ENCODE measurements around the gene TMEM229B.

TMEM229B gene

GRCh38 chr14:67505254-67505653 is 16.7 kb upstream of the TMEM229B start:
- H3K4me3 Mint-ChIP-seq = no peak overlapping the region
- H3K27ac Mint-ChIP-seq = no peak overlapping the region
- H3K36me3 Mint-ChIP-seq (ENCODE audit: low read depth) = no peaks in the 10 kb centered on the region
- H3K4me1 Mint-ChIP-seq (ENCODE audit: low read depth) = no peaks in the 10 kb centered on the region
- no peaks in the 10 kb centered on the region for H3K27me3 Mint-ChIP-seq
- H3K9me3 Mint-ChIP-seq = no peaks in the 10 kb centered on the region

- Mint-ChIP-seq H3K9me3 (no peaks in the 10 kb centered on the region), H3K27me3 (no peaks in the 10 kb centered on the region), H3K27ac (no peak overlapping the region), H3K36me3 (ENCODE audit: low read depth) (no peaks in the 10 kb centered on the region), H3K4me3 (no peak overlapping the region), H3K4me1 (ENCODE audit: low read depth) (peaks cover 2% of the 10 kb centered on the region)
Observed at GRCh38 chr14:67503331-67503730, 14.8 kb upstream of the TMEM229B start.

GRCh38 chr14:67502867-67503266 is 14.3 kb upstream of the TMEM229B start:
- H3K27me3 Mint-ChIP-seq = no peaks in the 10 kb centered on the region
- H3K4me1 Mint-ChIP-seq (ENCODE audit: low read depth) = peaks cover 7% of the 10 kb centered on the region

DNA sequence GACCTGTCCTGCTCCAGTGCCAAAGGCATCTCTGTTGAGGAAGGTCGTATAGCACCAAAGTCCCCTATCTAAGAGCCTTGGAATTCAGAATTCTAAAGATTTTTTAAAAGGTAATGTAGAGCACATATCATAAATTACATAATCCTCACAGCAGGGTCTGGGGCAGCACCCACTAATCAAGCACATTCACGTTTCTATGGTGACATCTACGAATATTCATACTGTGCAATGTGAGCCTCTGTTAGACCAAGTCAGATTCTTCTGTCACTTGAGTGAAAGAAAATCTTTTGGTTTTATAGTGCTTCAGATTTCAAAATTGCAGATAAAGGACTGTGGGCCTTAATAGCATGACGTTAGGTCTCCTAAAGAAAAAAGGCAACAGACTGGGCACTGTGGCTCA is 13.1 kb upstream of the TMEM229B start:
- Mint-ChIP-seq H3K27me3 (no peaks in the 10 kb centered on the region), H3K4me3 (no peak overlapping the region), H3K36me3 (ENCODE audit: low read depth) (no peaks in the 10 kb centered on the region), H3K4me1 (ENCODE audit: low read depth) (peaks cover 15% of the 10 kb centered on the region), H3K9me3 (no peaks in the 10 kb centered on the region), H3K27ac (no peak overlapping the region)

More at GRCh38 chr14:67502867-67503266, 14.3 kb upstream of the TMEM229B start:
- Mint-ChIP-seq H3K9me3 (no peaks in the 10 kb centered on the region), H3K27ac (no peak overlapping the region), H3K4me3 (no peak overlapping the region), H3K36me3 (ENCODE audit: low read depth) (no peaks in the 10 kb centered on the region)

GRCh38 chr14:67500981-67501380 is 12.5 kb upstream of the TMEM229B start:
- H3K4me3 Mint-ChIP-seq = no peak overlapping the region
- peaks cover 15% of the 10 kb centered on the region for H3K4me1 Mint-ChIP-seq (ENCODE audit: low read depth)
- no peak overlapping the region for H3K27ac Mint-ChIP-seq
- no peaks in the 10 kb centered on the region for H3K36me3 Mint-ChIP-seq (ENCODE audit: low read depth)
- no peaks in the 10 kb centered on the region for H3K27me3 Mint-ChIP-seq
- no peaks in the 10 kb centered on the region for H3K9me3 Mint-ChIP-seq

- H3K4me1 Mint-ChIP-seq (ENCODE audit: low read depth) = peaks cover 16% of the 10 kb centered on the region
- H3K27ac Mint-ChIP-seq = no peak overlapping the region
- peaks cover 11% of the 10 kb centered on the region for H3K36me3 Mint-ChIP-seq (ENCODE audit: low read depth)
- no peaks in the 10 kb centered on the region for H3K27me3 Mint-ChIP-seq
- peaks cover 9% of the 10 kb centered on the region for H3K9me3 Mint-ChIP-seq
- H3K4me3 Mint-ChIP-seq = no peak overlapping the region
Observed at GRCh38 chr14:67497716-67498115, 9.2 kb upstream of the TMEM229B start.

DNA sequence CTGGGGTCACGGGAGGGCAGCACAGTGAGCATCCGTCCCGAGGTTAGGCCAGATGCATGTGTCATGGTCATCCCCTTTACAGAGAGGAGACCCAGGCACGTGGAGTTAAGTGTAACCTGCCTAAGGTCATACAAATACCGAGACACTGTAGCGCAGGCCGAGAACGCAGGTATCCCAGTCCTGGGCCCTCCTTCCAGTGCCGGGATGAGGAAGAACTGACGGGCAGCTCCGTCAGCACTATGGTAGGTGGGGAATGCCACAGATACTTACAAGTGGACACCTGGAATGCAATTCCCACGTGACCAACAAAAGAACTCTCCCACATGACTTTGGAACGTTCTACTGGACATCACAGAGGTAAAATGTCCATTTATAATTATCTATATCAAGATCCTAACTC is 8.7 kb upstream of the TMEM229B start:
- H3K27ac Mint-ChIP-seq = no peak overlapping the region

GRCh38 chr14:67495827-67496226 is 7.3 kb upstream of the TMEM229B start:
- H3K4me3 Mint-ChIP-seq = no peak overlapping the region
- H3K27me3 Mint-ChIP-seq = peaks cover under 1% of the 10 kb centered on the region
- H3K36me3 Mint-ChIP-seq (ENCODE audit: low read depth) = peaks cover 13% of the 10 kb centered on the region
- H3K9me3 Mint-ChIP-seq = peaks cover 12% of the 10 kb centered on the region
- peaks cover 30% of the 10 kb centered on the region for H3K4me1 Mint-ChIP-seq (ENCODE audit: low read depth)
- no peak overlapping the region for H3K27ac Mint-ChIP-seq

More for the DNA sequence above, 8.7 kb upstream of the TMEM229B start:
- no peaks in the 10 kb centered on the region for H3K27me3 Mint-ChIP-seq
- H3K4me3 Mint-ChIP-seq = no peak overlapping the region
- H3K4me1 Mint-ChIP-seq (ENCODE audit: low read depth) = peaks cover 21% of the 10 kb centered on the region
- H3K36me3 Mint-ChIP-seq (ENCODE audit: low read depth) = peaks cover 13% of the 10 kb centered on the region
- H3K9me3 Mint-ChIP-seq = peaks cover 12% of the 10 kb centered on the region

GRCh38 chr14:67493092-67493717 is 4.7 kb upstream of the TMEM229B start:
- H3K4me3 Mint-ChIP-seq = no peak overlapping the region
- H3K4me1 Mint-ChIP-seq (ENCODE audit: low read depth) = peaks cover 52% of the 10 kb centered on the region
- peaks cover 12% of the 10 kb centered on the region for H3K9me3 Mint-ChIP-seq
- H3K27ac Mint-ChIP-seq = no peak overlapping the region
- peaks cover 4% of the 10 kb centered on the region for H3K27me3 Mint-ChIP-seq
- H3K36me3 Mint-ChIP-seq (ENCODE audit: low read depth) = peaks cover 13% of the 10 kb centered on the region

GRCh38 chr14:67492538-67492937 is 4.0 kb upstream of the TMEM229B start:
- peaks cover 4% of the 10 kb centered on the region for H3K27me3 Mint-ChIP-seq
- no peak overlapping the region for H3K4me3 Mint-ChIP-seq
- H3K27ac Mint-ChIP-seq = no peak overlapping the region
- H3K36me3 Mint-ChIP-seq (ENCODE audit: low read depth) = peaks cover 13% of the 10 kb centered on the region
- H3K9me3 Mint-ChIP-seq = peaks cover 12% of the 10 kb centered on the region
- H3K4me1 Mint-ChIP-seq (ENCODE audit: low read depth) = peaks cover 52% of the 10 kb centered on the region

- no peak overlapping the region for H3K27ac Mint-ChIP-seq
- H3K36me3 Mint-ChIP-seq (ENCODE audit: low read depth) = peaks cover 13% of the 10 kb centered on the region
- H3K9me3 Mint-ChIP-seq = peaks cover 12% of the 10 kb centered on the region
- H3K4me3 Mint-ChIP-seq = no peak overlapping the region
- H3K27me3 Mint-ChIP-seq = peaks cover 4% of the 10 kb centered on the region
- H3K4me1 Mint-ChIP-seq (ENCODE audit: low read depth) = peaks cover 52% of the 10 kb centered on the region
Observed at GRCh38 chr14:67491741-67492507, 3.4 kb upstream of the TMEM229B start.

DNA sequence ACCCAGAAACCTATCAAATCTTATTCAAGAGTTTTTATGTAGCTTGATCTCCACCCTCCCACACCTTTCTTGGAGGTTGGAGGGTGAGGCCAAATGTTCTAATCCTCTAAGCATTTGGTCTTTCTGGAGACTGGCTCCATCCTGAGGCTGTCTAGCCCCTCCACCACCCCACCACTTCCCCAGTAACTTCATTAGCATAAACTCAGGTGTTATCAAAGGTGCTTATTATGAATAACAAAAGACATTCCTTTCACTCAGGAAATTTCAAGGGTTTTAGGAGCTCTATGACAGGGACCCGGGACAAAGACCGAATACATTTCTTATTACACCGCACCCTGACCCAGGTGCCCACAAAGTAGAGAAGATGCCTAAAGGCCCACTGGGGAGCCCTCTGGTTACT is 2.8 kb upstream of the TMEM229B start:
- H3K4me1 Mint-ChIP-seq (ENCODE audit: low read depth) = peaks cover 59% of the 10 kb centered on the region
- H3K36me3 Mint-ChIP-seq (ENCODE audit: low read depth) = peaks cover 19% of the 10 kb centered on the region

DNA sequence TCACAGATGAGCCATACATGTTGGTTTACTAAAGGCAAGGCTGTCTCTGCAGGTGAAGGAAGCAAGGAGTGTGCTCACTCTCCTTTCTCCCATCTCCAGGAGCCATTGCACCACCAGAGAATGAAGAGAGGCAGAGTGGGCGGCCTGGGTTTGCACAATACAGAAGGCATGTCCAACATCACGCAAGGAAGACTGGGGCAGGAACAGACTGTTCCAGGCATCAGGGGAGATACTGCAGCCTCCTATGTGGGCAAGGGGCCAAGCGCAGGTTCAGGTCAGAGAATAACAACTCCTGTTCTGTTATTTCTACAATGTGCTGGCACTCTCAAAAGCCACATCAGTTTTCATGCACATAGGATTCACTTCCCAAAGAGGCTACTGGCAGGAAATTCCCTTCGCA is 1.7 kb upstream of the TMEM229B start:
- H3K27me3 Mint-ChIP-seq = peaks cover 4% of the 10 kb centered on the region
- peaks cover 25% of the 10 kb centered on the region for H3K36me3 Mint-ChIP-seq (ENCODE audit: low read depth)
- peaks cover 12% of the 10 kb centered on the region for H3K9me3 Mint-ChIP-seq
- peaks cover 69% of the 10 kb centered on the region for H3K4me1 Mint-ChIP-seq (ENCODE audit: low read depth)
- no peak overlapping the region for H3K4me3 Mint-ChIP-seq
- H3K27ac Mint-ChIP-seq = no peak overlapping the region

More for the DNA sequence above, 2.8 kb upstream of the TMEM229B start:
- Mint-ChIP-seq H3K4me3 (no peak overlapping the region), H3K9me3 (peaks cover 12% of the 10 kb centered on the region), H3K27me3 (peaks cover 4% of the 10 kb centered on the region), H3K27ac (no peak overlapping the region)

DNA sequence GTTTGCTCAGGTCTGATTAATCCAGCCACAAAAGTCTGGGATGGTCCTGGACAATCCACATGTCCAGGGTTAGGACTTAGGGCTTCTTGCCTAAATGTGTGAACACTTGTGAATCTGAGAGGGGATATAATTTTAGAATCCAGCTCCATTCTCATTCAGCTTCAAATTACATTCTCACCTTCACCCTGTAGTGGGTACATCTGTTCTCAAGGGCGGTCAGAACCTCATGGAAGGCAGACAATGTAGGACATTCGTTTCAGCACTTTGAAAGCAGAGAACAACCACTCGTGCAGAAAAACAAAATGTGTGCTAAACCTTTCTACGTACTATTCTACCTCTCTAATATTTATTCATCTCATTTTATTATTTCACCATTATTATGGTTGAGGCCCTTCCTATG is 1.2 kb downstream of the TMEM229B start:
- peaks cover 87% of the 10 kb centered on the region for H3K4me1 Mint-ChIP-seq (ENCODE audit: low read depth)
- H3K36me3 Mint-ChIP-seq (ENCODE audit: low read depth) = peaks cover 12% of the 10 kb centered on the region
- H3K27me3 Mint-ChIP-seq = peaks cover 4% of the 10 kb centered on the region
- no peaks in the 10 kb centered on the region for H3K9me3 Mint-ChIP-seq
- H3K4me3 Mint-ChIP-seq = peak overlapping the region; percentile 84
- H3K27ac Mint-ChIP-seq = peak overlapping the region; percentile 97

GRCh38 chr14:67486890-67487289 is 1.6 kb downstream of the TMEM229B start:
- no peak overlapping the region for H3K4me3 Mint-ChIP-seq
- peaks cover 83% of the 10 kb centered on the region for H3K4me1 Mint-ChIP-seq (ENCODE audit: low read depth)
- no peak overlapping the region for H3K27ac Mint-ChIP-seq
- no peaks in the 10 kb centered on the region for H3K9me3 Mint-ChIP-seq
- H3K27me3 Mint-ChIP-seq = peaks cover 4% of the 10 kb centered on the region
- H3K36me3 Mint-ChIP-seq (ENCODE audit: low read depth) = peaks cover 12% of the 10 kb centered on the region
